HCT116 (cell line): ENCODE measurements around the gene FKBP3.

Experiments
- CTCF ChIP-seq, 3 experiments: fragments of 200-600 bp in 1 of 3; sonication (generic) in 1 of 3; IDR thresholded peaks in 2 of 3; conservative IDR thresholded peaks in 1 of 3; 2 replicates each; pipeline ENCODE4 v1.5.1; 2012 to 2017; ENCODE audit warnings: low read depth in 2 of 3, low read length in 2 of 3, antibody characterized with exemption in 1 of 3, borderline replicate concordance in 1 of 3, control low read depth in 1 of 3, mild to moderate bottlenecking in 1 of 3, mixed read lengths in 1 of 3, mixed run types in 1 of 3, moderate library complexity in 1 of 3; ENCODE audit not compliant: insufficient read depth in 1 of 3
- EZH2 ChIP-seq: fragments of 200-600 bp; sonication (generic); IDR thresholded peaks from 2 replicates; pipeline ENCODE4 v1.6.1; 2017; ENCODE audit warnings: antibody characterized with exemption, mixed run types
- POLR2A ChIP-seq: IDR thresholded peaks from 2 replicates; pipeline ENCODE4 v1.7.0; 2011; ENCODE audit warnings: borderline replicate concordance; ENCODE audit not compliant: insufficient read depth, insufficient read length; ENCODE audit errors: extremely low read depth
- POLR2AphosphoS5 ChIP-seq: IDR thresholded peaks from 2 replicates; pipeline ENCODE4 v1.6.1; 2011; ENCODE audit warnings: mild to moderate bottlenecking, low read depth, low read length, moderate library complexity
- RAD21 ChIP-seq: IDR thresholded peaks from 2 replicates; pipeline ENCODE4 v1.6.1; 2012; ENCODE audit warnings: low read depth, mild to moderate bottlenecking
- TF ChIP-seq, protein P1 (sequence below): IDR thresholded peaks from 2 replicates; pipeline ENCODE4 v1.6.1; 2012

DNA sequence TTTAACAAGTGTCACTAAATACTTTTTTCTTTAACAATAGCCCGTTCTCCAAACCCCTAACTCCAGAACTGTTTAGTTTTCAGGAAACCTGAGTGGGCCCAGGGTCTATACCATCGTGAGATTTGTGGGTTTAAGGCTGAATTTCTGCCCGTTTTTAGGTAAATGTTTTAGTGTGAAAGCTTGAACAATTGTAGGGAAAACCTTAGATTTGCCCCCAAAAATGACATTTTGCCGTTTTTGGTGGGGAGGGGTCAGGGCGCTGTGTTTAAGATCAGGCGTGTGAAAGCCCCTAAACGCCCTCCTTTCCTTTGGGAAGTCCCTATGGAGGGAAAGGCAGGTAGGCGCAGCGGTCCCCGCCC is 50.7 kb downstream of the FKBP3 start:
- no peak for TF ChIP-seq RAD21
- TF ChIP-seq CTCF (IDR thresholded peaks at IDR 0.05 in 2 of 3, conservative IDR thresholded peaks at IDR 0.05 in 1 of 3; ENCODE audit: borderline replicate concordance in 1 of 3, insufficient read depth in 1 of 3, low read depth in 2 of 3, low read length in 2 of 3): no peak
- TF ChIP-seq POLR2A: no peak
- TF ChIP-seq, protein P1, sequence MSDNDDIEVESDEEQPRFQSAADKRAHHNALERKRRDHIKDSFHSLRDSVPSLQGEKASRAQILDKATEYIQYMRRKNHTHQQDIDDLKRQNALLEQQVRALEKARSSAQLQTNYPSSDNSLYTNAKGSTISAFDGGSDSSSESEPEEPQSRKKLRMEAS: no peak
- no peak for TF ChIP-seq EZH2
- no peak for TF ChIP-seq POLR2AphosphoS5
